NOMO-1 (cell line): ENCODE results near the gene GALNT6.

Experiments
- DNase-seq, 2 experiments: peaks; one replicate each; lab custom pipeline; 2025; ENCODE audit not compliant: unreplicated experiment in 2 of 2; lab: John Stamatoyannopoulos, UW

Gene GALNT6

GRCh38 chr12:51406859-51407258 lies 15.7 kb upstream of the GALNT6 start:
- DNase-seq: no peak

GRCh38 chr12:51406290-51406689 lies 15.1 kb upstream of the GALNT6 start:
- DNase-seq: no peak

- DNase-seq: no peak
These were observed 14.6 kb upstream of the GALNT6 start for GRCh38 chr12:51405801-51406207.

GRCh38 chr12:51404627-51405026 lies 13.4 kb upstream of the GALNT6 start:
- DNase-seq: no peak

- DNase-seq: peak; percentile 97 to 98
These were observed 12.5 kb upstream of the GALNT6 start for GRCh38 chr12:51403681-51404136.

GRCh38 chr12:51403159-51403558 lies 12.0 kb upstream of the GALNT6 start:
- peak in 1 of 2 experiments; percentile 45 for DNase-seq

GRCh38 chr12:51401900-51402299 lies 10.7 kb upstream of the GALNT6 start:
- peak in 1 of 2 experiments; percentile 18 for DNase-seq

GRCh38 chr12:51401486-51401885 lies 10.3 kb upstream of the GALNT6 start:
- DNase-seq: no peak

- no peak for DNase-seq
These were observed 9.8 kb upstream of the GALNT6 start for GRCh38 chr12:51401020-51401419.

- no peak for DNase-seq
These were observed 8.7 kb upstream of the GALNT6 start for GRCh38 chr12:51399891-51400290.

- DNase-seq: no peak
These were observed 6.5 kb upstream of the GALNT6 start for GRCh38 chr12:51397670-51398069.

GRCh38 chr12:51395283-51396230 lies 4.4 kb upstream of the GALNT6 start:
- DNase-seq: no peak

GRCh38 chr12:51393676-51394545 lies 2.7 kb upstream of the GALNT6 start:
- peak; percentile 71 to 80 for DNase-seq

- peak; percentile 21 to 37 for DNase-seq
These were observed 1.5 kb upstream of the GALNT6 start for GRCh38 chr12:51392556-51393237.

GRCh38 chr12:51390891-51391282 lies 319 bp downstream of the GALNT6 start:
- DNase-seq: peak; percentile 71 to 80

- DNase-seq: no peak
These were observed 749 bp downstream of the GALNT6 start for GRCh38 chr12:51390457-51390856.

- DNase-seq: no peak
These were observed 1.8 kb downstream of the GALNT6 start for GRCh38 chr12:51389302-51389999.

- no peak for DNase-seq
These were observed 2.4 kb downstream of the GALNT6 start for GRCh38 chr12:51388846-51389245.

- peak; percentile 72 to 77 for DNase-seq
These were observed 3.0 kb downstream of the GALNT6 start for GRCh38 chr12:51388069-51388799.
